HFFc6 (cell line): ENCODE measurements around the gene SHISA9. TPM values are rescaled to one million over a fixed set of nuclear protein-coding genes. Genes with fewer than 3 reads are reported as not detected.

Source experiments
- DNase-seq: peaks from one replicate; pipeline ENCODE4 v3.0.0-alpha.2; 2018
- H3K27ac Mint-ChIP-seq: 2 replicates; pipeline ENCODE4 v1.8.0; 2020; ENCODE audit warnings: mild to moderate bottlenecking, mixed read lengths
- H3K27me3 Mint-ChIP-seq: 2 replicates; pipeline ENCODE4 v1.8.0; 2021; ENCODE audit warnings: mild to moderate bottlenecking, moderate library complexity, mixed read lengths; ENCODE audit not compliant: insufficient read depth
- H3K36me3 Mint-ChIP-seq: 2 replicates; pipeline ENCODE4 v1.8.0; 2021; ENCODE audit warnings: low read depth, mixed read lengths
- H3K4me1 Mint-ChIP-seq: 2 replicates; pipeline ENCODE4 v1.8.0; 2020; ENCODE audit warnings: low read depth, mixed read lengths
- H3K4me3 Mint-ChIP-seq: 2 replicates; pipeline ENCODE4 v1.8.0; 2020; ENCODE audit warnings: mild to moderate bottlenecking, moderate library complexity, mixed read lengths
- H3K9me3 Mint-ChIP-seq: 2 replicates; pipeline ENCODE4 v1.8.0; 2020; ENCODE audit warnings: mild to moderate bottlenecking, mixed read lengths
- total RNA-seq, 6 experiments: library from RNA; stranded (reverse); fragmentation: NEBNext Ultra II Directional; extraction: Animal tissue kit (Norgen Biotek cat#: 25700); gene quantifications; 2 replicates in 1 of 6; 3 replicates in 5 of 6; pipeline ENCODE4 v1.2.3, GENCODE V29; 2021
- TF ChIP-seq, protein P1 (sequence below): fragments of 200-600 bp; sonication (generic); IDR thresholded peaks from 2 replicates; pipeline ENCODE4 v1.5.0; 2021; ENCODE audit warnings: antibody characterized with exemption, mild to moderate bottlenecking

The SHISA9 gene
- total RNA-seq, 6 experiments from 2014 or later: not detected

DNA sequence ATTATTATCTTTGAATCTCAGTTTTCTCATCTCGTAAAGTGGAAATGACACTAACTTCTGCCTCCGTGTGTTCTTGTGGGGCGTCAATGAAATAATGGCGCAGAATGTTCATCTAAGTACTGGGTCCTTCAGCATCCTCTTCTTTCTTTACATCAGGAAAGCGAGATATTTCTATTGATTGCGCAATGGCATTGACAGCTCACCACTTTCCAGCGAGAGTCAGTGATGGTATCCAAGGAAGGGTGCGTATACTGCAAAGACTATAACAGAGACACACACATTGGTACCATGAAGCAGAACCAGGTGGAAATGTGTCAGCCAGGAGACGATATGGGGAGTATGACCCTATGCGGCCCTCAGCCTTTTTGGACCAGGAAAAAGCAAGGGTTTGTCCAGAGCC is 162.1 kb downstream of the SHISA9 start:
- Mint-ChIP-seq H3K27me3 (no peaks in the 10 kb centered on the region; the same call in 1 of the 2 replicates), H3K4me3 (no peak overlapping the region), H3K27ac (no peak overlapping the region), H3K36me3 (no peaks in the 10 kb centered on the region; the same call in 1 of the 2 replicates), H3K4me1 (no peaks in the 10 kb centered on the region), H3K9me3 (peaks cover 65% of the 10 kb centered on the region)
- TF ChIP-seq, protein P1, sequence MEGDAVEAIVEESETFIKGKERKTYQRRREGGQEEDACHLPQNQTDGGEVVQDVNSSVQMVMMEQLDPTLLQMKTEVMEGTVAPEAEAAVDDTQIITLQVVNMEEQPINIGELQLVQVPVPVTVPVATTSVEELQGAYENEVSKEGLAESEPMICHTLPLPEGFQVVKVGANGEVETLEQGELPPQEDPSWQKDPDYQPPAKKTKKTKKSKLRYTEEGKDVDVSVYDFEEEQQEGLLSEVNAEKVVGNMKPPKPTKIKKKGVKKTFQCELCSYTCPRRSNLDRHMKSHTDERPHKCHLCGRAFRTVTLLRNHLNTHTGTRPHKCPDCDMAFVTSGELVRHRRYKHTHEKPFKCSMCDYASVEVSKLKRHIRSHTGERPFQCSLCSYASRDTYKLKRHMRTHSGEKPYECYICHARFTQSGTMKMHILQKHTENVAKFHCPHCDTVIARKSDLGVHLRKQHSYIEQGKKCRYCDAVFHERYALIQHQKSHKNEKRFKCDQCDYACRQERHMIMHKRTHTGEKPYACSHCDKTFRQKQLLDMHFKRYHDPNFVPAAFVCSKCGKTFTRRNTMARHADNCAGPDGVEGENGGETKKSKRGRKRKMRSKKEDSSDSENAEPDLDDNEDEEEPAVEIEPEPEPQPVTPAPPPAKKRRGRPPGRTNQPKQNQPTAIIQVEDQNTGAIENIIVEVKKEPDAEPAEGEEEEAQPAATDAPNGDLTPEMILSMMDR: no peak
- DNase-seq: no peak

DNA sequence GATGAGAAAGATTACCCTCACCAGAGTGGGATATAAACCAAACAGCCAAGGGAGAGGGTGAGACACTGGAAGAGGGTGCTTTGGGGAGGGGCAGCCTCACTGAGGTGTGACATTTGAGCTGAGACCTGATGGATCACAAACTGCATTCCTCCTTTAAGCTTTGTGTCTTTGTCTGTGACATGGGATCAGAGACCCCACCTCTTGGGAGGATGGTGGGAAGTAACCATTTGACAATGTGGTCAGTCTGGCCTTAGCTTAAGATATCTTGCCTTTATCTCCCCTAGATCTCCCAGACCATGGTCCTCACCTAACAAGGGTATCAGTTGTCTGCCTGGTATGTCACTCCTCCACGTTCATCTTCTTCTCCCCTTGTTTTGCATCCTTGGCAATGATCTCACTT is 163.4 kb downstream of the SHISA9 start:
- no peak overlapping the region for H3K4me3 Mint-ChIP-seq
- H3K9me3 Mint-ChIP-seq: peaks cover 61% of the 10 kb centered on the region
- TF ChIP-seq, protein P1: no peak
- H3K27me3 Mint-ChIP-seq: no peaks in the 10 kb centered on the region; the same call in 1 of the 2 replicates
- DNase-seq: no peak
- no peaks in the 10 kb centered on the region; the same call in 1 of the 2 replicates for H3K36me3 Mint-ChIP-seq
- H3K27ac Mint-ChIP-seq: no peak overlapping the region
- no peaks in the 10 kb centered on the region for H3K4me1 Mint-ChIP-seq

DNA sequence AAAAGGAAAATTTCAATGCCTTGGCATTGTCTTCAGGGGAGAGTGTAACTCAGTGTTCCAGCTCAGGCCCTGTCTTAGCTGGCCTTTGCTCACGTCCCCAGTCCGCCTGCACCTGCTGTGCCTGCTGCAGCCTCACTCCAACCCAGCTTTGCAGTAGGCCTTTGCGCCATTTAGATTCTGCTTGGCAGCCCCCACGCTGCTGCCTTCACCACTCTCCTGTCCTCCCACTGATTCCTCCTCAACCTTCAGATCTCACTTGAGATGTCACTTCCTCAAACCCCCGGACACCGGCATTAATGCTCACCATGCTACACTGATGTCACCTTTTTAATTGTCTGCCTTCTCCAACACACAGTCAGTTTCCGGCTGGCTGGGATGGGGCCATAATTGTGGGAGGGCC is 166.2 kb downstream of the SHISA9 start:
- H3K27ac Mint-ChIP-seq: no peak overlapping the region
- TF ChIP-seq, protein P1: no peak
- no peaks in the 10 kb centered on the region for H3K4me1 Mint-ChIP-seq
- DNase-seq: no peak
- peaks cover 70% of the 10 kb centered on the region for H3K9me3 Mint-ChIP-seq
- no peaks in the 10 kb centered on the region; the same call in 1 of the 2 replicates for H3K36me3 Mint-ChIP-seq
- no peak overlapping the region for H3K4me3 Mint-ChIP-seq
- peaks cover 1% of the 10 kb centered on the region; the same call in 1 of the 2 replicates for H3K27me3 Mint-ChIP-seq

DNA sequence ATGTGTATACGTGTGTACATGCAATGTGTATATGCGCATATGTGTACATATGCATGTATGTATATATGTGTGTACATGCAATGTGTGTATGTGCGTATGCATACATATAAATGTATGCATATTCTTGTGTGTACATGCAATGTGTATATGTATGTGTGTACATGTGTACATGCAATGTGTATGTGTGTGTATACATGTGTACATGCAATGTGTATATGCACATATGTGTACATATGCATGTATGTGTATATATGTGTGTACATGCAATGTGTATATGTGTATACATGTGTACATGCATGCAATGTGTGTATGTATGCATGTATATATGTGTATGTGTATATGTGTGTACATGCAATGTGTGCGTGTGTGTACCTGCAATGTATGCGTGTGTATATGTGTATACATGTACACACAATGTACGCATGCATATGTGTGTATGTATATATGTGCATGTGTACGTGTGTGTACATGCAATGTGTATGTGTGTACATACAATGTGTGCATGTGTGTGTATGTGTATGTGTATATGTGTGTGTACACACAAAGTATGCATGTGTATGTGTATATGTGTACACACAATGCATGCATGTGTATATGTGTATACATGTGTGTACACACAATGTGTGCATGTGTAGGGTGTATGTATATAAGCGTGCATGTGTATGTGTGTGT is 167.7 kb downstream of the SHISA9 start:
- peaks cover 72% of the 10 kb centered on the region for H3K9me3 Mint-ChIP-seq
- TF ChIP-seq, protein P1: no peak
- peaks cover 1% of the 10 kb centered on the region; the same call in 1 of the 2 replicates for H3K27me3 Mint-ChIP-seq
- no peak for DNase-seq
- no peaks in the 10 kb centered on the region for H3K4me1 Mint-ChIP-seq
- H3K4me3 Mint-ChIP-seq: no peak overlapping the region
- H3K27ac Mint-ChIP-seq: no peak overlapping the region
- H3K36me3 Mint-ChIP-seq: no peaks in the 10 kb centered on the region; the same call in 1 of the 2 replicates

DNA sequence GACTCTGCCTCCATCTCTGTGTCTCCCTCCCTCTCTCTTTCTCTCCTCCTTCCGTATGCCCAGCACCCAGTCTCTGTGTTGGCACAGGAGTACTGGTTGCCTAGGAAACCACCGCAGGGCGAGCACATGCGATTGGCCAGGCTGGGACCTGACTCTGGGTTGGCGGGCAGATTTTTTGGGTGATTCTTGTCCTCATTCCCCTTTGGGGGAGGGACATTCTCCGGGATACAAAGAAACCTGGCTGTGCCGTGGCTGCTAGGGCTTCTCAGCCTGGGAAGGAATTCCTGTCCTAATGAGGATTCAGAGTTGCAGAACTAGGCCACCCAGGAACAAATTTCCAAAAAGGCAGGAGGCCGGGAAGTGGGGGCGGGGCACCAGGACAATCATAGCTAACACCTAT is 168.9 kb downstream of the SHISA9 start:
- TF ChIP-seq, protein P1: no peak
- no peaks in the 10 kb centered on the region; the same call in 1 of the 2 replicates for H3K36me3 Mint-ChIP-seq
- H3K4me1 Mint-ChIP-seq: no peaks in the 10 kb centered on the region
- H3K9me3 Mint-ChIP-seq: peaks cover 60% of the 10 kb centered on the region
- H3K27ac Mint-ChIP-seq: no peak overlapping the region
- peaks cover 1% of the 10 kb centered on the region; the same call in 1 of the 2 replicates for H3K27me3 Mint-ChIP-seq
- H3K4me3 Mint-ChIP-seq: no peak overlapping the region
- no peak for DNase-seq
